22Rv1 (cell line): ENCODE results near the gene RECQL.

Experiments used
- H3K27ac ChIP-seq: fragments of 450-650 bp; 2 replicates; pipeline ENCODE4 v1.5.1; 2017
- ZFX ChIP-seq: fragments of 450-650 bp; IDR thresholded peaks from 2 replicates; pipeline ENCODE4 v1.6.1; 2017; ENCODE audit warnings: antibody characterized with exemption, borderline replicate concordance
- TF ChIP-seq, protein P1 (sequence below): fragments of 450-650 bp; IDR thresholded peaks from 2 replicates; pipeline ENCODE4 v1.5.1; 2017; ENCODE audit warnings: mild to moderate bottlenecking

Gene RECQL

DNA sequence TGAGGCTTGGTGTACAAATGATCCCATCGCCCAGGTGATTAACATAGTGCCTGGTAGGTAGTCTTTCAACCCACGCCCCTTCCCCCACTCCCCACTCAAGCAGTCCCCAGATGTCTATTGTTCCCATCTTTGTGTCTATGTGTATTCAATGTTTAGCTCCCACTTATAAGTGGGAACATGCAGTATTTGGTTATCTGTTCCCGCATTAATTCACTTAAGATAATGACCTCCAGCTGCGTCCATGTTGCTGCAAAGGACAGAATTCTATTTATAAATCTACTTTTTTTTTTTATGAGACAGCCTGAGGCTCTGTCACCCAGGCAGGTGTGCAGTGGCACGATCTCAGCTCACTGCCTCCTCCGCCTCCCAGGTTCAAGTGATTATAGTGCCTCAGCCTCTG is 40.3 kb upstream of the RECQL start:
- no peak for TF ChIP-seq ZFX
- H3K27ac ChIP-seq, result no peak overlapping the region

DNA sequence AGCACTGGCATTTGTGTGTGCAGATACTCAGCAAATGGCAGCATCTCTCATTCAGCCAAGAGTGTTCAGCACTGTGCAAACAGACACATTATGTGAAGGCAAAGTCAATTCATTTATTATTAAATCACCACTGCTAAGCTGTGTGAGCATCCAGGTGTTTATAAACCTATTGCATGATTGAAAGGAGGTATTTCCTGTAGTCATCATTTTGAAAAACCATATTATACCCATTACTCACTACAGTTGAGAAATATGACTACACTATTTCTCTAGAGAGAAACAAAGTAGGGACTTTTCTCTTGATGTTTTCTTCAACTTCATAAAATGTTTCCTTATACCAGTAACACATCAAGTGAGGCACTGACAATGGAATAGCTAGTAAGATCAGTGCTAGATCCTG is 38.4 kb upstream of the RECQL start:
- no peak overlapping the region for H3K27ac ChIP-seq
- TF ChIP-seq, protein P1, sequence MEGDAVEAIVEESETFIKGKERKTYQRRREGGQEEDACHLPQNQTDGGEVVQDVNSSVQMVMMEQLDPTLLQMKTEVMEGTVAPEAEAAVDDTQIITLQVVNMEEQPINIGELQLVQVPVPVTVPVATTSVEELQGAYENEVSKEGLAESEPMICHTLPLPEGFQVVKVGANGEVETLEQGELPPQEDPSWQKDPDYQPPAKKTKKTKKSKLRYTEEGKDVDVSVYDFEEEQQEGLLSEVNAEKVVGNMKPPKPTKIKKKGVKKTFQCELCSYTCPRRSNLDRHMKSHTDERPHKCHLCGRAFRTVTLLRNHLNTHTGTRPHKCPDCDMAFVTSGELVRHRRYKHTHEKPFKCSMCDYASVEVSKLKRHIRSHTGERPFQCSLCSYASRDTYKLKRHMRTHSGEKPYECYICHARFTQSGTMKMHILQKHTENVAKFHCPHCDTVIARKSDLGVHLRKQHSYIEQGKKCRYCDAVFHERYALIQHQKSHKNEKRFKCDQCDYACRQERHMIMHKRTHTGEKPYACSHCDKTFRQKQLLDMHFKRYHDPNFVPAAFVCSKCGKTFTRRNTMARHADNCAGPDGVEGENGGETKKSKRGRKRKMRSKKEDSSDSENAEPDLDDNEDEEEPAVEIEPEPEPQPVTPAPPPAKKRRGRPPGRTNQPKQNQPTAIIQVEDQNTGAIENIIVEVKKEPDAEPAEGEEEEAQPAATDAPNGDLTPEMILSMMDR, result no peak
- no peak for TF ChIP-seq ZFX

DNA sequence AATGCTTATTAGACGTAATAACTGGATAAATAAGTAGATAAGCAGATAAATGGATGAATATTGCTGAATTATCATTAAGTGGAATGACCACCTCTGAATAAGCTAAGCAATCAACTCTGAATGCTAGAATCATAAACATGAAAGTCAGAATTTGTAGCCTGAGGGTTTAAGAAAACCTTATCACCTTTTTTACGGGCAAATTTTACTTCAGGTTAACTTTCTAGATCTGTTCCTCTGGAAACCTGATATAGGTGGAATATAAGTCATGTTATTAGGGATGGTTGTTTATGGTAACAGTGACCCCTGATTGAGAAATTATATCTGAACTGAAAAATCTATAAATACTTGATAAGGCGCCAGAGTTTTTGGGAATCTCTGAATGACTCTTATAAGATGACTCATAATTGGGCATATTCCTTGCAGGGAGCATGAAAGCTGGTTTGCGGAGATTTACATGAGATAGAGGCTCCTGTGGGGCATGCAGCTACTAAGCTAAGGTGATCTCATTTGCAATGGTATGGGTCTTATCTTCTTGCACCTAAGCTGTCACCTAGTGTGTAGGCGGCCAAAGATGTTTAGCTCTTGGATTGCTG is 36.7 kb upstream of the RECQL start:
- no peak overlapping the region for H3K27ac ChIP-seq
- TF ChIP-seq ZFX, result no peak
- TF ChIP-seq, protein P1, result no peak

GRCh38 chr12:21529456-21529855 is 28.0 kb upstream of the RECQL start:
- TF ChIP-seq ZFX, result no peak
- TF ChIP-seq, protein P1, result no peak

GRCh38 chr12:21528953-21529352 is 27.5 kb upstream of the RECQL start:
- no peak overlapping the region for H3K27ac ChIP-seq
- TF ChIP-seq, protein P1, result no peak
- no peak for TF ChIP-seq ZFX

More at GRCh38 chr12:21529456-21529855, 28.0 kb upstream of the RECQL start:
- no peak overlapping the region for H3K27ac ChIP-seq

- H3K27ac ChIP-seq, result no peak overlapping the region
- no peak for TF ChIP-seq ZFX
- TF ChIP-seq, protein P1, result no peak
These were observed 26.2 kb upstream of the RECQL start for GRCh38 chr12:21527451-21528180.

GRCh38 chr12:21526721-21527345 is 25.4 kb upstream of the RECQL start:
- no peak overlapping the region for H3K27ac ChIP-seq
- TF ChIP-seq, protein P1, result no peak
- no peak for TF ChIP-seq ZFX
